Measurements from ENCODE around the gene ERF.

Gene ERF

DNA sequence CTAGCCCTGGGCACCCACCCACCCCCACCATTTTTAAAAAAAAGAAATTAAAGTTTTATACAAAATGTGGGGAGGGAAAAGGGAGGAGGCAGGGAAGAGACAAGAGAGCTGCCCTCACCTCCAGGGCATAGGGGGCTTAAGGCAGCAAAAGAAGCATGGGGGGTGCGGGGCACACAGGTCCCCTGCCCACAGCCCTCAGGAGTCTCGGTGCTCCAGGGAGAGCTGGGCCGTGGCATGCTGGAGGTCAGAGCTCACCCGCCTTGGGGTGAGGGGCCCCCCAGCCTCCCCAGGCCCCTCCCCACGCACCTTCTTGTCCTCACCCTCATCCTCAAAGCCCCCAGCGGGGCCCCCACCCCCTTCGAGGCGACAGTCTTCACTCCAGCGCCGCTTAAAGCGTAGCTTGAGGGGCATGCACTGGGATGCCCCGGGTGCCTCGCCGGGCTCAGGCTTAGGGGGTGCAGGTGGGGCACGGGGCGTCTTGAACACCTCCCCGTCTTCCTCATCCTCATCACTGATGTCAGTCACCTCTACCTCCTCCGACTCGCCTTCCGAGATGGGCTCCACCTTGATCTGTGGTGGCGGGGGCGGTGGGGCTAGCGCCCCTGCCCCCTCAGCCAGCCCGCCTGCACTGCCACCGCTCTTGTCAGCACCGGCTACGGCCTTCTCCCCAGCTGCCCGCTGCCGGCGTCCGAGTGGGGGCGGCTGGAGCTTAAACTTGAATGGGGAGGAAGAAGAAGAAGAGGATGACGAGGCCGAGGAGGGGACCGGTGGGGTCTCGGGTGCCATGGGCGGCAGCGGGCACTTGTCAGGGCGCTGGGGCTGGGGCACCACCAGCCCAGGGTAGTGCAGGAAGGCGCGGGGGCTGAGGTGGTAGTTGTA, 6.4 kb downstream of the ERF start:
- no peak for TF ChIP-seq GATA3 (IDR thresholded peaks at IDR 0.05; ENCODE audit: low read depth, low read length)
- TF ChIP-seq GATA2 (IDR thresholded peaks at IDR 0.05; ENCODE audit: low read depth, low read length) = no peak

DNA sequence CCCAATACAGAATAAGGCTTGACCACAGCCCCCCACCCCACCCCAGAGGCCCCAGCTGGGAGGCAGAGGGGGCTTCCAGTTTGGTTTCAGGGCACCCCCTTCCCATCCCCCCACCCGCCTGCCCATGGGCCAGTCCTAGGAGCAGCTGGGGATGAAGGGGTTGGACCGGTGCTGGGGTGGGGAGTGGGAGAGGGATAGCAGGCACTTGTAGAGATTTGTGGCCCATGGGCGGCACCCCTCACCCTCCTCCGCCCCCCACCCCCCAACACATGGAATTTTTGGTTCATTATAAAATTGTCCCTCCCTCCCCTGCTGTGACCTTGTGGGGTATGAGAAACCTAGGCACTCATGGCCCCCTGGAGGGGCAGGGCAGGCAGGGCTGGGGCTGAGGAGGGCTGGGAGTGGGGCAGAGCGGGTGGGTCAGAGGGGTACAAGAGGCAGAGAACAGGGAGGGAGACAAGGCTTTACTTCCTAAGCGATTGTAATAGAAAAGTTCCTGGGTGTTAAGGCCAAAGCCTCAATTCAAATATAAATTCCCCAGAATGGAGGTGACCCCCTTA, 7.2 kb downstream of the ERF start:
- no peak for TF ChIP-seq GATA2 (IDR thresholded peaks at IDR 0.05; ENCODE audit: low read depth, low read length)
- TF ChIP-seq GATA3 (IDR thresholded peaks at IDR 0.05; ENCODE audit: low read depth, low read length) = no peak

DNA sequence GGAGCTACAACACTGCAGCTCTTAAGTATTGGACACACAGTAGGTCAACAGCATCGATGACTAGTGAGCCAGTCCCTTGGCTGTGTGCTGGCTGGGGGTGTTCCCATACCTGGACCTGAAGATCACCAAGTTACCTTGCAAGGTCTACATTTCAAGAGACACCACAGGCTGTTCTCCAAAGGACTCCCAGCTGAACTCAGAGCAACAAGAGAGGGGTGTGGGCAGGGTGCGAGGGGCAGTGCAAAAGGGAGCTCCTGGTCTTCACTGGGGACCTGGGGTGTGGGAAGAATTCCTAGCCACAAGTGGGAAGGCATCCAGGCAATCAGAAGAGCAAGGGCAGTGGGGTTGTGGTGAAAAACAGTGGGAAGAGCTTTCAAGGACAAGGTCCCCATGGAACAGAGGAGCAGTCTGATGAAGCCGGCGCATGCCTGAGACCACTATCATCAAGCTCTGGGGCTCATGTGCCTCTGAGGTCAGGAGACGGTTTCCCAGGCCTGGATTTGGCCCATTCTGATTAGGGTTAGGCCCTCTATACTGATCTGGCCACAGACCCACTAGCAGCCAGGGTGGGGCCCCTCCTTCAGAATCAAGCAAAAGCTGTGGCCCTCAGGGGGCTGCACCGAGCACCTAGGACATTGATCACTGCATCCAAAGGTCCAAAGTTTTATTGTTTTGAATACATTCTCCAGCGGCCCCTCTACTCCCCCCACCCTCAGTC, 7.8 kb downstream of the ERF start:
- no peak for TF ChIP-seq GATA3 (IDR thresholded peaks at IDR 0.05; ENCODE audit: low read depth, low read length)
- no peak for TF ChIP-seq GATA2 (IDR thresholded peaks at IDR 0.05; ENCODE audit: low read depth, low read length)

DNA sequence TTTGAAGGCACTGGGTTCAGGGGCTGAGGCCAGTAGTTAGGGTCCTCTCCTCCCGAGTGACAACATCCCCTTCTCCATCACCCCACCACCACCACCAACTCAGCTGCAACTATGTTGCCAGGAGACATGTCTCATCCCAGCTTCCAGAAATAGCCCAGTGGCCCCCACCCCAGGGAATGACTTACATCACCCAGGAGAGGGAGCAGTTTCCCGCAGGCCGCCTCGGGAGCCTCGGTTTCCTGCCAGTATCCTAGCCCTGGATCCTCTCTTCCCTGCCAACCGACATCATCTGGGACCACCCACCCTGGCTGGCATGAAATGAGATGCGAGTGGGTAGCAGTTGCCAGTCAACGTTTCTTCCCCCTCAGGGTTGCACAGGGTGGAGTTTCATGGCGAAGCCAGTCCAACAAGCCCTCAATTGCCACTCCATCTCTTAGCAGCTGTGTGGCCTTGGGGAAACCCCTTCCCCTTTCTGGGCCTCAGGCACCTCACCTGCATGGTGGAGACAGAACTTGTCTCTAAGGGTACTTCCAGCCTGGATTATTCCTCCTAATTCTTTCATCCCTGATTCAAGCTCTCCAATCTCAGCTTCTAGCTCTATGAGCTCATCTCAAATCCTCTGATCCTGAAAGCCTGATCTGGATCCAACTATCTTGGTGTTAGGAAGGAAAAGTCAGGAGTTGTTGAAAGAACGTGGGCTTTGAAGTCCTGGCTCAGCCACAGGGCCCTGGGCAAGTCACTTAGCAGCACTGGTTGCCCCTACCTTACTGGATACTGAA, 8.6 kb downstream of the ERF start:
- no peak for TF ChIP-seq GATA2 (IDR thresholded peaks at IDR 0.05; ENCODE audit: low read depth, low read length)
- TF ChIP-seq GATA3 (IDR thresholded peaks at IDR 0.05; ENCODE audit: low read depth, low read length) = no peak

DNA sequence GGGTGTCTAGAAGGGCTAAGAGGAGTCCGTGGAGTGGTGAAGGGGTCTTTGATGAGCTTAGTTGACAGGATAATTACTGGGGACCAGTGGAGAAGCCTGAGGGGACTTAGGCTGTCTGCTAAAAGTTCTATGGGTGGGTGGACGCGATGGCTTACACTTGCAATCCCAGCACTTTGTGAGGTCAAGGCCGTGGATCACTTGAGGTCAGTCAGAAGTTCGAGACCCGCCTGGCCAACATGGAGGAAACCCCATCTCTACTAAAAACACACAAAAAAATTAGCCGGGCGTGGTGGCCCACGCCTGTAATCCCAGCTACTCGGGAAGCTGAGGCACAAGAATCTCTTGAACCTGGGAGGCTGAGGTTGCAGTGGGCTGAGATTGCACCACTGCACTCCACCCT, 9.7 kb downstream of the ERF start:
- no peak for TF ChIP-seq GATA3 (IDR thresholded peaks at IDR 0.05; ENCODE audit: low read depth, low read length)
- TF ChIP-seq GATA2 (IDR thresholded peaks at IDR 0.05; ENCODE audit: low read depth, low read length) = no peak

DNA sequence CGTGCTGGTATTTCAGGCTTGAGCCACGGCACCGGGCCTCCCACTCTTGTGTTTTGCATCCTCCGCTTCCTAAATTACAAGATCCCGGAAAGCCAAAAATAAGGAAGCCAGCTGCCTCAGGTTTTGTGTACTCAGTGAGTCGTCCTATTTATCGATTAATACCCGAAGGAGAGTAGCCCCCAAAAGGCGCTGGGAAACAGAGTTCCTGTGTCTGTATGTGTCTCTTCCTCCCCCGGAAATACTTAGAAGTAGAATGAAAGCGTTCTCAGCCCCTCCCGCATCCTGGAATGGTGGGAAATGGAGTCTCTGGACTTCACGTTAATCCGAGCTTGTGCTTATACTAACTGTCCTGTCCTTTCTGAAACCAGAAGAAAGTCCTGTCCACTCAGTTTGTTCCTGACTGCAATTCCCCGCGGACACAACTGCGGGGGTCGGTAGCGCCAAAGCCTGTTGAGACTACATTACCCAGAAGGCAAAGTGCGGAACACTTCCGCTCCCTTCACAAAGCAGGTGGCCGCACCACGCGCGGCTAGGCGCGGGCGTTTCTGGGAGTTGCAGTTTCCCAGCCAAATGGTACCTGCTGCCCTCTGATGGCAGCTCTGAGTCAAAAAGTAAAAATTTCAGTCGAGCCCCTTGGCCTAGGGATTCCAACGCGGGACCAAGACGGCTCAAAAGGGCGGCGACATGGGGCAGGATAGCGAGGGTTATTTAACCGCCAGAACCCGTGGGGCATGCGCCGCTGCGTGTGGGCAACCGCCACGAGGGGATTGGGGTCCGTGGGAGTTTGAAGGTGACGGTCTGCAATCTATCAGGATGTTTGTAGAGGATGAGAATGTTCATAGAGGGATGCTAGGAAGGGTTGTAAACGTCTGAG, 10.3 kb downstream of the ERF start:
- TF ChIP-seq GATA3 (IDR thresholded peaks at IDR 0.05; ENCODE audit: low read depth, low read length) (no peak), GATA2 (IDR thresholded peaks at IDR 0.05; ENCODE audit: low read depth, low read length) (no peak; the same call in 1 of the 2 replicates)

DNA sequence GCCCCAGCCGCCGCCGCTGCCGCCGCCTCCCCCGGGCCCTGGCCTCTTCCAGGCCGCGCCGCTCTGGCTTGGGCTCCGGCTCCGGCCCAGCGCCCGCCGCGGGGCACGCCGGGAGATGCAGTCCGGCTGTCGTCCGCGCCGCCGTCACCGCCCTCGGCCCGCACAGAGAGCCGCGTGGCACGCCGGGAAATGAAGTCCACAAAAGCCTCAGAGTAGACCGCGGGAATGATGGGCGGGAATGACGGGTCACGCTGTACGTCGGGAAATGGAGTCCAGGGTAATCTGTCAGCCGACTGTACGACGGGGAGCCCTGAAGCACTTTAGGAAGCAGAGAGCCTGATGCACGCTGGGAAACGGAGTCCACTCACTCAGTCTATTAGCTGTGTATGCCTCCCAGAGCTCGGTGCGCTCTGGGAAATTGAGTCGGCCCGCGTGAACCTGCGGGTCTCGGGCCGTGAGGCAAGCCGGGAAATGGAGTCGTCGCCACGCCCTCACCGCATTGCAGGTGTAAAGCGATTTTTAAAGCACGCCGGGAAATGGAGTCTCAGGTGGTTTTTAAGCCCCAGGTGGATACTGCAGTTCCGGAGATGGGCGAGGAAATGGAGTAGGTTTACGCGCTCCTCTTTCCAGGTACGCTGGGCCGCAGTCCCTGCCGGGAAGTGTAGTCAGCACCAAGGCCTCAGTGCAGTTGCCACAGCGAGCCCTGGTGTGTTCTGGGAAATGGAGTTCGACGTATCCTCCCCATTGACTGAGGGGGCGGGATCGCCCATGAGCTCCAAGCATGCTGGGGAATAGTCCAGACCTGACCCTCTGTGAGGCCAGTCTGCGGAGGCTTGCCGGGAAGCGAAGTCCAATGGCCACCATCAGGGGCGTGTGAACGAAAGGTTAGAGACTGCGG, 12.2 kb downstream of the ERF start, which contains the start of gene GSK3A:
GSK3A (minus strand) TSS at position 91 of the 898 bp plus-strand sequence. CDS start 137 bp downstream, outside the sequence.
- TF ChIP-seq GATA3 (IDR thresholded peaks at IDR 0.05; ENCODE audit: low read depth, low read length) (no peak), GATA2 (IDR thresholded peaks at IDR 0.05; ENCODE audit: low read depth, low read length) (no peak)

DNA sequence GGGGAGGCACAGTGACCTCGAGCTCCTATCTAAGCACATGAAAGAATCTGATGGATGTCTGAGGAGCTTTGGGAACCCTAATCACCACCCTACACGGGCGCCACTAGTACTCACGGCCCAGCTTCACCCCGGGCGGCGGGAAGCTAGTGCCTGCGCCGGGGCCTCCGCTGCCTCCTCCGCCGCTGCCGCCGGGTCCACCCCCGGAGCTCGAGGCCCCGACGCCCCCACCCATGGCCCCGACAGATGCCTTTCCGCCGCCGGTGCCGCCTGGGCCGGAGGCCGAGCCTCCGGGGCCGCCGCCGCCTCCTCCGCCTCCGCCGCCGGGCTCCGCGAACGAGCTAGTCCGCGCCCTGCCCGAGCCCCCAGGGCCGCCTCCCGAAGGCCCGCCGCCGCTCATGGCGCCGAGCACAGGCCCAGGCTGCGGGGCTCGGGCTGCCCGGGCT, 12.8 kb downstream of the ERF start:
- TF ChIP-seq GATA3 (IDR thresholded peaks at IDR 0.05; ENCODE audit: low read depth, low read length) (no peak), GATA2 (IDR thresholded peaks at IDR 0.05; ENCODE audit: low read depth, low read length) (no peak)

DNA sequence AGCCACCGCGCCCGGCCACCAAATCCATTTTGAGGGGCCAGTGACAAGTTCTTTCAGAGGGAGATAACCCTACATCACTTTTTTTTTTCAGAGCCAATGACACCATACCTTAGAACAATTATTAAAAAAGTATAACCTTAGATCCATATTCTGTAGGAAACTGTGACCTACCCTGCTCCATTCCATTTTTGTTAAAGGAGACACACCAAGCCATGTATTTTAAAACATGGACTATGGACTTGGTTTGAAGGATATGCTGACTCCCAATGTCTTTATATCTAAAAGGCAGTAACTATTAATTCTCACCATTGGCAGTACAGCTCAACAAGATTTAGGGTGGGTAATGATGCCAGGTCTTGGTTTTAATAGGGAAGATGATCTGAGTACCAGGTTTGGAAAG, 13.6 kb downstream of the ERF start:
- TF ChIP-seq GATA2 (IDR thresholded peaks at IDR 0.05; ENCODE audit: low read depth, low read length) (no peak), GATA3 (IDR thresholded peaks at IDR 0.05; ENCODE audit: low read depth, low read length) (no peak)

DNA sequence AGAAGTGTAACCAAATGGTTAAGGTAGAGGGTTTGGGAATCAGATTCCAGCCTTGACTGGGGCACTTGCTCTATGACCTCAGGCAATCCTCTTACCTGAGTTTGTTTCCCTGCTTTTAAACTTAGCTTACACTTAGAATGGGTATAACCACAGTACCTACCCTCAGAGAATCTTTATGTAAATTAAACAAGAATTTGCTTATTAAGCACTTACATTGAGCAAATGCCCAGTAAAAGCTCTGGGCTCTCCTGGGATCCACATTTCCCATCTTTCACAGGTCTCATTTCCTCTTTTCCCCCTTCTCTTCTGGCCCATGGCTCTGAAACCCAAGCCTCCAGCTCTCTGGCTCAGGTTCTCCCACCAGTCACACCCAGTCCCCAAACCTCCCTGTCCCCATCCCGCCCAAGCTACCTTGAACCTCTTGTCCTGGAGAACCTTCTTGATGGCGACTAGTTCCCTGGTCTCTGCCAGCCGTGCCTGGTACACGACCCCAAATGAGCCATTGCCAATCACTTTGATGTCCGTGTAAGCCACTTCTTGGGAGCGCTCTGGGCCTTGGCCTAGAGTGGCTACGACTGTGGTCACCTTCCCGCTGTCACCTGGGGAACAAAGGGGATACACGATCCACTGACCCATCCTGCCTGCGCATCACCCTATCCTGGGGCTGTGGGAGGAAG, 15.2 kb downstream of the ERF start:
- TF ChIP-seq GATA2 (IDR thresholded peaks at IDR 0.05; ENCODE audit: low read depth, low read length) = no peak
- TF ChIP-seq GATA3 (IDR thresholded peaks at IDR 0.05; ENCODE audit: low read depth, low read length) = no peak

DNA sequence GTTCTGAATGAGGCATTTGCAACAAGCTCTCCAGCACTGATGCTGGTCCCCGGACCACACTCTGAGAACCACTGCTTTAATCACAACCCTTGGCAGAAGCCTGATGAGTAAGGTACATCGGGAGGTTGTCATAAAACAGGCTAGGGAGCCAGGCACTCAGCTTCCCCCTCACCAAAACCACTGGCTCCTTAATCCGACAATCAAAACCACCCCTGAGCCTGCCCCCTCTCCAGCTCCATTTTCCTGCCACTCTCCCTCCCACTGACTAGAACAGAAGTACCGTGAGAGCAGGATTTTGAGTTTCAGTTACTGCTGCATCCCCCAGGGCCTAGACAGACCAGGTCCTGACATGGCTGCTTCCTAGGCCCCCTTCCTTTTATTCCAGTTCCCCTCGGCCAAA, 19.7 kb downstream of the ERF start:
- no peak for TF ChIP-seq GATA3 (IDR thresholded peaks at IDR 0.05; ENCODE audit: low read depth, low read length)

DNA sequence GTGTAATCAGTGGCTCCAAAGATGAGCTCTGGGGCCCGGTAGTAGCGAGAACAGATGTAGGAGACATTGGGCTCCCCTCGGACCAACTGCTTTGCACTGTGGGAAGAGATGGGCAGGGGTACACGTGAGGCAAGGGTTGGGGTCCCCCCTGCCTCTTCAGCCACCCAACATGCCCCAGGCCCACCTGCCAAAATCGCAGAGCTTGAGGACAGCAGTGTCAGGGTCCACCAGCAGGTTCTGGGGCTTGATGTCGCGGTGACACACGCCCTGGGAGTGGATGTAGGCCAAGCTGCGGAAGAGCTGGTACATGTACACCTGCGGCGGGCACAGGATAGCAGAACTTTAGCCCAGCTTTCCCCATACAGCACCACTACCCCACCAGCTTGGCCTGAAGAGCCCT, 20.6 kb downstream of the ERF start:
- TF ChIP-seq GATA2 (IDR thresholded peaks at IDR 0.05; ENCODE audit: low read depth, low read length) (no peak), GATA3 (IDR thresholded peaks at IDR 0.05; ENCODE audit: low read depth, low read length) (no peak)
